ENCODE data around the gene PARN. TPM values are rescaled to one million over a fixed set of nuclear protein-coding genes. Genes with fewer than 3 reads are reported as not detected.

PARN gene
- total RNA-seq, 1 experiment from 2014 or later = 37.7 TPM

- no peaks in the 10 kb centered on the region; the same call in 1 of the 2 replicates for H3K27me3 Mint-ChIP-seq (ENCODE audit: low read depth)
- ChIA-PET POLR2A (no interaction called here), CTCF (no interaction called here)
- no peak for TF ChIP-seq ZNF281 (CRISPR knock-in tag; IDR thresholded peaks at IDR 0.05)
- TF ChIP-seq E2F1 (CRISPR knock-in tag; IDR thresholded peaks at IDR 0.05) = no peak
- ATAC-seq (no peak), DNase-seq (ENCODE audit: low spot score) (no peak)
- H3K4me1 Mint-ChIP-seq = no peaks in the 10 kb centered on the region
- H3K9me3 Mint-ChIP-seq = peaks cover 18% of the 10 kb centered on the region
- H3K4me3 Mint-ChIP-seq = no peak overlapping the region
- H3K36me3 Mint-ChIP-seq = peaks cover 14% of the 10 kb centered on the region
- no peak overlapping the region for H3K27ac Mint-ChIP-seq
Observed at GRCh38 chr16:14418795-14419225, 211.2 kb downstream of the PARN start.

- no peak overlapping the region for H3K27ac Mint-ChIP-seq
- ChIA-PET CTCF (interaction anchor here (0.7 kb wide), 1 partner anchor 134 kb away, joined by 3 read pairs; no protein-coding TSS in a partner anchor), POLR2A (no interaction called here)
- no peak for DNase-seq (ENCODE audit: low spot score)
- H3K9me3 Mint-ChIP-seq = peaks cover 18% of the 10 kb centered on the region
- peaks cover 14% of the 10 kb centered on the region; the same call in 1 of the 2 replicates for H3K36me3 Mint-ChIP-seq
- no peaks in the 10 kb centered on the region; the same call in 1 of the 2 replicates for H3K27me3 Mint-ChIP-seq (ENCODE audit: low read depth)
- TF ChIP-seq GTF2I (CRISPR knock-in tag; conservative IDR thresholded peaks at IDR 0.05) (no peak), ZNF532 (CRISPR knock-in tag; IDR thresholded peaks at IDR 0.05; ENCODE audit: borderline replicate concordance) (no peak), MXD4 (CRISPR knock-in tag; IDR thresholded peaks at IDR 0.05; ENCODE audit: borderline replicate concordance) (no peak), ATF3 (CRISPR knock-in tag; conservative IDR thresholded peaks at IDR 0.05) (no peak), TCF7 (CRISPR knock-in tag; IDR thresholded peaks at IDR 0.05; ENCODE audit: low read depth) (no peak), AFF4 (CRISPR knock-in tag; IDR thresholded peaks at IDR 0.05; ENCODE audit: borderline replicate concordance) (no peak), TEAD4 (CRISPR knock-in tag; IDR thresholded peaks at IDR 0.05) (no peak), ZBTB21 (CRISPR knock-in tag; IDR thresholded peaks at IDR 0.05; ENCODE audit: borderline replicate concordance) (no peak), GABPB1 (CRISPR knock-in tag; IDR thresholded peaks at IDR 0.05) (no peak)
- H3K4me3 Mint-ChIP-seq = no peak overlapping the region
- no peaks in the 10 kb centered on the region for H3K4me1 Mint-ChIP-seq
- ATAC-seq = no peak
Observed at GRCh38 chr16:14416184-14416583, 213.9 kb downstream of the PARN start.

Data from WTC11 (cell line).